ENCODE data around the gene RPS26. TPM values are rescaled to one million over a fixed set of nuclear protein-coding genes. Genes with fewer than 3 reads are reported as not detected.

Gene RPS26
- total RNA-seq, 4 donors from 2014 or later = 283 to 2,670 (median 937) TPM

DNA sequence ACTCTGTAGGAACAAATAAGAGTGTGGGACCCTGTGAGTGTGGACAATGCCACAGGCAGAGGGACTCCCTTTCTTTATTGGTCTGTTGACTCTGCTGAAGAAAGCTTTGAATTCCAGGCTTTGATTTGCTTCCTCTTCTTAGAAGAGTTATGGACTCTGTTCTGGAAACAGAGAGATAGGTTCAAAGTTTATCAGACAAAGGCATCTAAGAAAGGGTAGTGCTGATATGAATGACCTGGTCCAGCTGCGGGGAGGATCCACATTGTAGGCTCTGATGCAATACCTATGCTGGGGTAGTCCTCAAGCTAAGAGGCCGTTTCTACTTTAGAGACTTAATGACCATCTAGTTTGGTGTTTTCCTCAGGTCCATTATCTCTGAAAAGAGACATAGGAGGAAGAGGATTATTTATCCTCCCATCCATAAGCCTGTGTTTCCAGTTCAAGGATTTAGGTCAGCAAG lies 31.6 kb upstream of the RPS26 start:
- Histone ChIP-seq H3K27ac (peak overlapping the region in 2 of 4 donors; percentile 7 to 18), H3K36me3 (no peaks in the 10 kb centered on the region)
- no peak for DNase-seq

DNA sequence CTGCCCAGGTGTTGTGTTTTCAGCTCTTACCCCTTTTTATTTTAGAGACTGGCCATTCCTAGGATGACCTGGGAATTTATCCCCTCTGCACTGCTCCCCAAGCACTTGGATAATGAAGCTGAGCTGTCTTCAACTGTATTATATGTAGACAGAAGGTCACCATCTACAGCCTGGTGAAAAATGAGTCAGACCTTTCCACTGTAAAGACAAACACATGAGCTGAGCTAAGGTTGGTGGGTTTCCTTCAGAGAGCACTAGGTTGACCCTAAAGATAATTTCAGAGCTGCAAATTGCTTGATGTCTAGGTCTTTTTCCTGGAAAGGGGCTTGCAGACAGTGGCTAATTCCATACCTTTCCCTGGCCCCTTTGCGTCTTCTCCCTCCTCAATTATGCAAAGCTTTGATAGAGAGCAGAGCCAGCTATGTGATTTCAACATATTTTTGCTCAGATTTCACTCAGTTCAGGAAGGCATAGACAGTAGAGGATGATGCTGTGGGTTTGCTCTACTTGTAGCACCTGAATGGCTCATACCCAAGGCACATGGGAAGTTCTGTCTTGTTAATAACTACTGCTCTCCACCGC lies 30.1 kb upstream of the RPS26 start:
- H3K27ac ChIP-seq = no peak overlapping the region
- H3K27me3 ChIP-seq = no peaks in the 10 kb centered on the region
- no peak overlapping the region for H3K4me3 ChIP-seq
- DNase-seq = no peak
- 100% methylated on average over 2 of the region's 2 CpGs for WGBS, 2 donors (ENCODE audit: low coverage in 1 of 2)
- no peaks in the 10 kb centered on the region for H3K36me3 ChIP-seq
- no peaks in the 10 kb centered on the region for H3K9me3 ChIP-seq
- peaks cover 0 to 37% (median 28%) of the 10 kb centered on the region in 4 donors for H3K4me1 ChIP-seq
- TF ChIP-seq, protein P1, sequence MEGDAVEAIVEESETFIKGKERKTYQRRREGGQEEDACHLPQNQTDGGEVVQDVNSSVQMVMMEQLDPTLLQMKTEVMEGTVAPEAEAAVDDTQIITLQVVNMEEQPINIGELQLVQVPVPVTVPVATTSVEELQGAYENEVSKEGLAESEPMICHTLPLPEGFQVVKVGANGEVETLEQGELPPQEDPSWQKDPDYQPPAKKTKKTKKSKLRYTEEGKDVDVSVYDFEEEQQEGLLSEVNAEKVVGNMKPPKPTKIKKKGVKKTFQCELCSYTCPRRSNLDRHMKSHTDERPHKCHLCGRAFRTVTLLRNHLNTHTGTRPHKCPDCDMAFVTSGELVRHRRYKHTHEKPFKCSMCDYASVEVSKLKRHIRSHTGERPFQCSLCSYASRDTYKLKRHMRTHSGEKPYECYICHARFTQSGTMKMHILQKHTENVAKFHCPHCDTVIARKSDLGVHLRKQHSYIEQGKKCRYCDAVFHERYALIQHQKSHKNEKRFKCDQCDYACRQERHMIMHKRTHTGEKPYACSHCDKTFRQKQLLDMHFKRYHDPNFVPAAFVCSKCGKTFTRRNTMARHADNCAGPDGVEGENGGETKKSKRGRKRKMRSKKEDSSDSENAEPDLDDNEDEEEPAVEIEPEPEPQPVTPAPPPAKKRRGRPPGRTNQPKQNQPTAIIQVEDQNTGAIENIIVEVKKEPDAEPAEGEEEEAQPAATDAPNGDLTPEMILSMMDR (IDR thresholded peaks at IDR 0.05) = no peak
- TF ChIP-seq POLR2A (IDR thresholded peaks at IDR 0.05) (no peak), EP300 (IDR thresholded peaks at IDR 0.05; ENCODE audit: low read depth) (no peak), POLR2AphosphoS5 (IDR thresholded peaks at IDR 0.05) (no peak)
- intact Hi-C loops (cut with DNase I; ENCODE audit: low total_unique reads) = no loop called here
- in situ Hi-C loops (cut with MboI; ENCODE audit: low pct_ligation_motif_present in 1 of 4, low pct_unique_long_range_greater_than_20kb in 1 of 4, low sequenced_read_pairs in 3 of 4) = no loop called here

More for the DNA sequence above, 31.6 kb upstream of the RPS26 start:
- Histone ChIP-seq H3K4me1 (peaks cover 0 to 35% (median 26%) of the 10 kb centered on the region in 4 donors), H3K4me3 (no peak overlapping the region), H3K9me3 (no peaks in the 10 kb centered on the region), H3K27me3 (no peaks in the 10 kb centered on the region)
- TF ChIP-seq, protein P1 (IDR thresholded peaks at IDR 0.05) = no peak
- peak in 1 of 3 donors; percentile 40 for TF ChIP-seq POLR2AphosphoS5 (IDR thresholded peaks at IDR 0.05)
- no peak for TF ChIP-seq EP300 (IDR thresholded peaks at IDR 0.05; ENCODE audit: low read depth)
- no peak for TF ChIP-seq POLR2A (IDR thresholded peaks at IDR 0.05)
- intact Hi-C loops (cut with DNase I; ENCODE audit: low total_unique reads) = no loop called here
- WGBS, 2 donors (ENCODE audit: low coverage in 1 of 2) = 25 to 44% methylated on average over 2 of the region's 2 CpGs
- in situ Hi-C loops (cut with MboI; ENCODE audit: low pct_ligation_motif_present in 1 of 4, low pct_unique_long_range_greater_than_20kb in 1 of 4, low sequenced_read_pairs in 3 of 4) = no loop called here

DNA sequence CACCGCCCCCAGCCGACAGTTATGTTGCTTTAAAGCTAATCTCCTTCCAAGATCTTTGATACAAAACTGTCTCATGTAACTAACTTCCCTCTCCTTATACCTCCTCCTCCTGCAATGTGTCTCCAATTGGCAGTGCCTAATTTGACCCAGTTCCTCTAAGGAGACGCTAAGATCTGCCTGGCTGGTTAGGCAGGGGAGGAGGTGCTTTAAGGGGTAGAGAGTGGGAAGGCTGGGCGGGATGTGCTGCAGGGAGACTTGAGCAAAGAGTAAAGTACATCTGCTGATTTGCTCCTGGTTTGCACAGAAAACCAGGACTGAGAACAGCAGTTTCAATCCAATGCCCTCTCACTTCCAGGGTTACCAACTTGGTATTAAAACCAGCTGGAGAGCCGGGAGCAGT lies 28.2 kb upstream of the RPS26 start:
- intact Hi-C loops (cut with DNase I; ENCODE audit: low total_unique reads) = no loop called here
- H3K27me3 ChIP-seq = no peaks in the 10 kb centered on the region
- H3K9me3 ChIP-seq = no peaks in the 10 kb centered on the region
- no peak for DNase-seq
- in situ Hi-C loops (cut with MboI; ENCODE audit: low pct_ligation_motif_present in 1 of 4, low pct_unique_long_range_greater_than_20kb in 1 of 4, low sequenced_read_pairs in 3 of 4) = no loop called here
- 76% methylated on average over 5 of the region's 5 CpGs; no CpG with 5 or more reads in 1 of the 2 donors for WGBS, 2 donors (ENCODE audit: low coverage in 1 of 2)
- no peak overlapping the region for H3K4me3 ChIP-seq
- no peak overlapping the region for H3K27ac ChIP-seq
- TF ChIP-seq POLR2A (IDR thresholded peaks at IDR 0.05) = no peak
- TF ChIP-seq EP300 (IDR thresholded peaks at IDR 0.05; ENCODE audit: low read depth) = no peak
- no peak for TF ChIP-seq POLR2AphosphoS5 (IDR thresholded peaks at IDR 0.05)
- TF ChIP-seq, protein P1 (IDR thresholded peaks at IDR 0.05) = no peak
- peaks cover 0 to 25% (median 20%) of the 10 kb centered on the region in 4 donors for H3K4me1 ChIP-seq
- H3K36me3 ChIP-seq = no peaks in the 10 kb centered on the region

DNA sequence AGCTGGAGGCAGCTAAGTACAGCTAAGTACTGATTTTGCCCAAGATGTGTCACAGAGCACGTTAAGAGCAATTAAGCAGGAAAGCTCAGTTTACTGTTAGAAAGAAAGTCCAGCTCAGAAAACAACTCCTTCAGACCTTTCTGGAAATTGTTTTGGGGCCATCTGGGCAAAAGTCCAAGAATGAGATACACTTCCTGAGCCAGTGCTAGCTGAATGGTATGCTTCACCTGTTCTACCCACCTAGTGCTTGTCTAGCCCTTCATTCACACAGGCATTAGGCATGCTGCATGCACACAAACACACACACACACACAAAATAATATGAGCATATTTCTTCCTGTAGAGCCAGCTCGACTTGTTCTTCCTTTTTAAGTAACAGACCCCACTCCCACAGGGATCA lies 27.5 kb upstream of the RPS26 start:
- Histone ChIP-seq H3K4me1 (peaks cover 0 to 23% (median 20%) of the 10 kb centered on the region in 4 donors), H3K27me3 (no peaks in the 10 kb centered on the region), H3K4me3 (no peak overlapping the region), H3K9me3 (no peaks in the 10 kb centered on the region), H3K27ac (no peak overlapping the region), H3K36me3 (no peaks in the 10 kb centered on the region)
- WGBS, 2 donors (ENCODE audit: low coverage in 1 of 2) = 25 to 40% methylated on average over 2 of the region's 2 CpGs
- in situ Hi-C loops (cut with MboI; ENCODE audit: low pct_ligation_motif_present in 1 of 4, low pct_unique_long_range_greater_than_20kb in 1 of 4, low sequenced_read_pairs in 3 of 4) = no loop called here
- DNase-seq = no peak
- intact Hi-C loops (cut with DNase I; ENCODE audit: low total_unique reads) = no loop called here
- no peak for TF ChIP-seq POLR2A (IDR thresholded peaks at IDR 0.05)
- no peak for TF ChIP-seq POLR2AphosphoS5 (IDR thresholded peaks at IDR 0.05)
- TF ChIP-seq, protein P1 (IDR thresholded peaks at IDR 0.05) = no peak
- TF ChIP-seq EP300 (IDR thresholded peaks at IDR 0.05; ENCODE audit: low read depth) = no peak
